Body of pancreas (tissue), 4 donors: Measurements from ENCODE around the gene MUL1.

Source experiments
- CTCF ChIP-seq, 7 experiments: fragments of 450-650 bp in 4 of 7; fragments of 200-600 bp in 3 of 7; sonication (generic) in 3 of 7; IDR thresholded peaks; one replicate each; pipeline ENCODE4 v1.5.1; 2016 to 2019; ENCODE audit warnings: antibody characterized with exemption in 7 of 7
- POLR2A ChIP-seq, 3 donors: fragments of 450-650 bp; IDR thresholded peaks; one replicate each; pipeline ENCODE4 v1.6.1; 2016; ENCODE audit warnings: antibody characterized with exemption in 3 of 3, mild to moderate bottlenecking in 2 of 3

GRCh38 chr1:20538760-20539551 lies 31.0 kb upstream of the MUL1 start:
- TF ChIP-seq CTCF (IDR thresholded peaks at IDR 0.05) (no peak), POLR2A (IDR thresholded peaks at IDR 0.05) (no peak)
